ENCODE measurements around the gene MOBP.

MOBP gene

DNA sequence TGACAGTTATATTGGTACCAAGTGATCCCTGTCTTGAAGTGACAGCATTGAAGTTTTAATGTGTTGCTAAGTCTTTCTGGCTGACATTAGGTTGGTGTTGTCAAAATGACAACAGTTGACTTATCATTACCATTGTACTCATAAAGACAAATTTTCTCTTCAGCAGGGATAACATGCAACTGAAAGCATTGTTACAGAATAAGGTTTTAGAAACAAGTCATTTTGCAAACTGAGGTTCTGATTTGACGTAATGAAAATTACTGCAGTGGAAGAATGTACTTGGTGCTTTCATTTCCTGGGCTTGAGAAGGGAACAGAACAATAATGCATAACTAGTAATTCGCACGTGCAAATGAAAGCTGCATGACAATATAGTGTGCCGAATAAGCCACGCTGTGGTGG, 75.1 kb downstream of the MOBP start:
- no peak for DNase-seq

DNA sequence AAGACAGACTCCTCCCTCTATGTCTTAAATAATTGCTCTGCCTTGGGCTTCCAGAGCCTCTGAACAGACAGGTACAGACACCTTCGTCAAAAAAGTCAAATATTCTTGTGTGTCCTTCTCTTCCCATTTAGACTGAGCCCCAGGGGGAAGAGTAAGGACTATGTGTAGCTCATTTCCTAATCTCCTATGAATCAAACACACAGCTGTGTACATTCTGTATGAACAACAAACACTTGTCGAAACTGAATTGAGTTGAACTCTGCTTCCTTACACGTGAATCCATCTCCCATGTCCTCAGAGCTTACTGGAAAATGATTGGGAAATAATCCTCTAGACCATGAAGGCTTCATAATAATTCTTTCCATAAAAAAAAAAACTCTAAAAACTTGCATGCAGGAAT, 80.8 kb downstream of the MOBP start:
- DNase-seq = no peak

DNA sequence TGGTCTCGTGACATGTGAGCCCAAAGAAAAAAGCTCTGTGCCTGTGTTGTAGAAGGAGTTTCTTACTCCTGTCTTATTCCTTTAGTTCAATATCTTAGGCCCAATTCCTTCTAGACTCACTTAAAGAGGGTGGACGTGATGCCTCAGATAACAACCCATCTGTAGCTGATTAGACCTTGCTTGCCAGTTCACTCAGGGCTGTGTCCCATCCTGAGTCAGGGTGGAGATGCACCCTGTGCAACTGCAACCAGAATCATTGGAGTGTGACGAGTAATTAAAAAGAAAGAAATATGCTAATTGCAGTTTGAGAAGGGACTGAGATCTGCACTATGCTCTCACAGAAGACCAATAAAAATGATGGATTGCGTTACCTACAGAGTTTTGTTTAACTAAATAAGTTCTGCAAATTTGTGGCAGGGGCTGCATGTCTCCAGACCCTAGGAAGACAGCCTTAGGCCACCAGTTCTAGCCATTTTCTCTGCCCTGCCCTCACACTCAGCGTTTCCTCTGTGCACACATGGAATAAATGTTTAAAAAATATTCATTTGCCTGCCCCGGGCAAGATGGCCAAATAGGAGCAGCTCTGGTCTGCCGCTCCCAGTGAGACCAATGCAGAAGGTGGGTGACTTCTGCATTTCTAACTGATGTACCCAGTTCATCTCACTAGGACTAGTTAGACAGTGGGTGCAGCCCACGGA, 83.0 kb downstream of the MOBP start:
- no peak for DNase-seq

Measured in NCI-H2029 treated with DMSO at 0.1 percent for 48 hours (cell line).